ENCODE measurements around the gene ERMARD.

GRCh38 chr6:169792306-169793015 lies 41.0 kb downstream of the ERMARD start:
- TF ChIP-seq, protein P1, sequence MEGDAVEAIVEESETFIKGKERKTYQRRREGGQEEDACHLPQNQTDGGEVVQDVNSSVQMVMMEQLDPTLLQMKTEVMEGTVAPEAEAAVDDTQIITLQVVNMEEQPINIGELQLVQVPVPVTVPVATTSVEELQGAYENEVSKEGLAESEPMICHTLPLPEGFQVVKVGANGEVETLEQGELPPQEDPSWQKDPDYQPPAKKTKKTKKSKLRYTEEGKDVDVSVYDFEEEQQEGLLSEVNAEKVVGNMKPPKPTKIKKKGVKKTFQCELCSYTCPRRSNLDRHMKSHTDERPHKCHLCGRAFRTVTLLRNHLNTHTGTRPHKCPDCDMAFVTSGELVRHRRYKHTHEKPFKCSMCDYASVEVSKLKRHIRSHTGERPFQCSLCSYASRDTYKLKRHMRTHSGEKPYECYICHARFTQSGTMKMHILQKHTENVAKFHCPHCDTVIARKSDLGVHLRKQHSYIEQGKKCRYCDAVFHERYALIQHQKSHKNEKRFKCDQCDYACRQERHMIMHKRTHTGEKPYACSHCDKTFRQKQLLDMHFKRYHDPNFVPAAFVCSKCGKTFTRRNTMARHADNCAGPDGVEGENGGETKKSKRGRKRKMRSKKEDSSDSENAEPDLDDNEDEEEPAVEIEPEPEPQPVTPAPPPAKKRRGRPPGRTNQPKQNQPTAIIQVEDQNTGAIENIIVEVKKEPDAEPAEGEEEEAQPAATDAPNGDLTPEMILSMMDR (IDR thresholded peaks at IDR 0.05; ENCODE audit: low read depth, low read length) = no peak
- no peak for TF ChIP-seq EZH2phosphoT487 (IDR thresholded peaks at IDR 0.05; ENCODE audit: low read depth)

All from OCI-LY3 (cell line).